HL-60/S4 (cell line): ENCODE results near the gene S100A13.

Source experiments
- in situ Hi-C: fragments of 300-500 bp; cut with MboI; formaldehyde crosslinking; loops from 2 replicates; pipeline ENCODE4 v1.14.3; 2022; ENCODE audit warnings: low sequenced_read_pairs

The S100A13 gene

GRCh38 chr1:153628638-153629342 lies 1.5 kb upstream of the S100A13 start:
- in situ Hi-C loops = loop anchor here (10.0 kb wide), 1 partner anchor 54 kb away; no protein-coding TSS in a partner anchor

DNA sequence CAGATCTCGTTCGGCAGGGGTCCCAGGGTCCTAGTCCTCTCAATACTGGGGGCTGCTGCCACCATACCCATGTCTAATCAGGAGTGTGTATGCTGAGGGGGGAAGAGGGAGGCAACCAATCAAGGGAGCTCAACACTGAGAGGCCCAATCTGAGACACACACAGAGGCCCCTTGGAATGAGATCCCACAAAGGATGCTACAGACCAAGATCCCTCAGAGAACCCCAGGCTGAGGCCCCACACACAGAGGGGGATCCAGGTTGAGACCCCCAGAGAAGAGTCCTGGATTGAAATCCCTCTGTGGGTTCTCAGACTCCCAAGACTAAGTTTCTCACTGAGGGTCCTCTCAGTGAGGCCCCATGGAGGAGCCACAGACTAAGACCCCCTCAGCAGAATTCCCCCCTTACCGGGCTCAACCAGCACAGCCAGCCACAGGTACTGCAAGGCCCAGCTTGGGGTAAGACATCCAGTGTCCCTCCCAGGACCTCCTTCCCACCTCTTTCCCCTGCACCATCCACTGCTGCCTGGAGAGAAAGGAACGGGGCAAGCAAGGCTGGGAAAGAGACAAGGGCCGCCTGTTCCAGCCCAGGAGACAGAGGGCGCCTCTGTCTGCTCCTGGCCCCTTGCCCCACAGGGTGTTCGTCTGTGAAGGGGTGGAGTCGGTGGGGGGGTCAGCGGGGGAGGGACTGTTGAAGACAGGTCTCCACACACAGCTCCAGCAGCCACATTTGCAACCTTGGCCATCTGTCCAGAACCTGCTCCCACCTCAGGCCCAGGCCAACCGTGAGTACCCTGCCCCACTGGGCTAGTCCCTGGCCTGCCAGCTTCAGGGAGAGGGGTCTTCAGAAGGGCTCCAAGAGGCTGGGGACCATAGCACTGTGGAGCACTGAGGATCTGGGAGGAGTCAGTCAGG lies 666 bp upstream of the S100A13 start, which contains the start of gene S100A1:
TSS of gene S100A1 (plus strand) at position 720 of the 912 bp plus-strand sequence. CDS start 2,088 bp downstream, outside the sequence.
- in situ Hi-C loops = loop anchor here (10.0 kb wide), 1 partner anchor 53 kb away; no protein-coding TSS in a partner anchor

GRCh38 chr1:153626477-153626903 lies 815 bp downstream of the S100A13 start:
- in situ Hi-C loops = loop anchor here (10.0 kb wide), 1 partner anchor 52 kb away; no protein-coding TSS in a partner anchor

- in situ Hi-C loops = loop anchor here (10.0 kb wide), 1 partner anchor 50 kb away; no protein-coding TSS in a partner anchor
Measured at GRCh38 chr1:153624965-153625611, 2.2 kb downstream of the S100A13 start.

- in situ Hi-C loops = loop anchor here (10.0 kb wide), 1 partner anchor 48 kb away; no protein-coding TSS in a partner anchor
Measured at GRCh38 chr1:153623101-153623500, 4.2 kb downstream of the S100A13 start.

- in situ Hi-C loops = no loop called here
Measured at GRCh38 chr1:153619171-153619570, 8.1 kb downstream of the S100A13 start.

DNA sequence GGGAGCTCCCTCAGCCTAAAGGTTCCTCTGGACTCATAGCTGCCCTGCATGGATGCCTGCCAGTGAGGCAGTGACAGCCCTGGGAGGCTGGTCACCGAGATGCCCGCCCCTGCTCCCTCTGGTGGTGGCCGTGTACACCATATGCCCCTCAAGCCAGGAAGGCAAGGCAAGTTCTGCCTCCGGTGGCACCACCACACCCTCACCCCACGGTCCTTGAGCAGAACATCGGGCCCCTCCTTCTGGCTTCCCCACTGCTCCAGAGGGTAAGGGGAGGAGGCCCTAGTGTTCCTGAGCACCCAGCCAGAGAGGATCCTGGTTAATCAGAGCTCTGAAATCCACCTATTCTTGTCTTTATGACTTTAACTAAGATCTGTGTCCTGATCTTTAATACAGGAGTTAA lies 9.6 kb downstream of the S100A13 start:
- in situ Hi-C loops = no loop called here

DNA sequence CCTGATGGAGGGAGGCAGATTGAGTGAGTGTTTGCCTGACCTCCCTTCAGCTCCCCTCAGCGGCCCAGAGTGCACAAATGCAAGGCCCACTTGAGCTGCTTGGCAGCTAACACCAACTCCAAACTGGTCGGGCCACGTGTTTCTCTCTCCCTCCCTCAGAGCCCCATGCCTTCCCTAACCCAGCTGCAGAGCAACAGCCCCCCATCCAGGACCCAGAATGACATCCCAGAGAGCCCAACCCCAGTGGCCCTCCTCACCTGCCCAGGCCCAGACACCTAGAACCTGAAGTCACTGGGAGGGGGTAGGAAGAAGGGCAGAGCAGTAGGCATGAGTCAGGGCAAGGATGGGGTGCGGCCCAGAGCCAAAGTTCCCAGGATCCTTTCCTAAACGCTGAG lies 10.4 kb downstream of the S100A13 start:
- in situ Hi-C loops = no loop called here

DNA sequence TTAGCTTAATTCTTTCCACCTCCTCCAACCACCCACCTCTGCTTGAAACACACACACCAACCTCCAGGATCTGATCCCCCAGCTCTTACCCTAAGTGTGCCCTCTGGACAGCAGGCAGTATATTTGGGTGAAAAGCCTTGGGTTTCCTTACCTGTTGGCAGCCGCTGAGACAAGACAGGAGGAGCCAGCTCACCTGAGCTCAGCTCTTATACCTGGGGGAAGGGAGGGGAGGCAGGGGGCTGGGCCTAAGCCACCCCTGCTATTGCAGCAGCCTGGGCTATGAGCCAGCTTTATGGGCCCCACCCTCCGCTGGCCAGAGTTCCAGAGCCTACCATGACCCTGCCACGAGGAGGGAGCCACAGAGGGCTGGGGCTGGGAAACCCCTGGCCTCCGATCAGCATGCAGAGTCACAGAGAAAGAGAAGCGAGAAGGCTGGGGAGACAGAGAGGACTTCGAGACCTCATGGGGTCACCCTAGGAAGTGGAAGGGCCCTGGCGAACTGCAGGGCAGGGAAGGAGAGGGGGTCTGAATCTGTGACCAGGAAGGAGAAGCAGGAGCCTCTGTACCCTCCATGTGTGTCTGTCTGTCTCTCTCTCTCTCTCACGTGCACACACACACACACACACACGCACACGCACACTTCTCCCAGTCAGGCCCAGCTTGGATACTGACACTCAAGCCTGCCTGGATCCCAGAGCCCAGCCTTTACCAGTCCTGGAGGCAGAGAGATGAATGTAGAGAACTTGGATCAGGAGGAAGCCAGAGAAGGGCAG lies 11.0 kb downstream of the S100A13 start, which contains the start of gene S100A14:
TSS of gene S100A14 (minus strand) at position 182 of the 773 bp plus-strand sequence. CDS start 467 bp downstream, outside the sequence.
- in situ Hi-C loops = no loop called here

GRCh38 chr1:153615406-153615805 lies 11.9 kb downstream of the S100A13 start:
- in situ Hi-C loops = no loop called here

GRCh38 chr1:153614906-153615305 lies 12.4 kb downstream of the S100A13 start:
- in situ Hi-C loops = no loop called here

DNA sequence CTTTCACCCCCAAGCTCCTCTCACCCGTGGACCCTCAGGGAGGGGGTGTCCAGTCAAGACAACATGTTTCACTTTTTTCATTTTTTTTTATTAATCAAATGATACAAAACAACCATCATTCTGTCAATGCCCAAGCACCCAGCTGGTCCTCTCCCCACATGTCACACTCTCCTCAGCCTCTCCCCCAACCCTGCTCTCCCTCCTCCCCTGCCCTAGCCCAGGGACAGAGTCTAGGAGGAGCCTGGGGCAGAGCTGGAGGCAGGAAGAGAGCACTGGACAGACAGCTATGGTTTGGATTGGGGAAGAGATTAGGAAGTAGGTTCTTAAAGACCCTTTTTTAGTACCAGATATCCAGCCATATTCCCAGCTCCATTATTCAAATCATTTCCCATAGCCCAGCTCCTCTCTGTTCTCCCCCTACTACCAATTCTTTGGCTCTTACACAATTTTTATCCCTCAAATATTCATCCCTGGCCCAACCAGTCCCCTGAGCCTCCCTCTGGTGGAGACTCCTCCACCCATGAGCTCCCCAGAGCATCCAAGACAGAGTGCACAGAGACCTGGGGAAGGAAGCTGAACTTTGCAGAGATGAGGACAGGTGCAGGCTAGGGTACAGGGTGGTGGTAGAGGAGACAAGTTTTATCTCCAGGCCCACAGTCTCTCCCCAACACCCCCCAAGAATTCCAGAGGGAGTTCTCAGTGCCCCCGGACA lies 13.0 kb downstream of the S100A13 start:
- in situ Hi-C loops = no loop called here

DNA sequence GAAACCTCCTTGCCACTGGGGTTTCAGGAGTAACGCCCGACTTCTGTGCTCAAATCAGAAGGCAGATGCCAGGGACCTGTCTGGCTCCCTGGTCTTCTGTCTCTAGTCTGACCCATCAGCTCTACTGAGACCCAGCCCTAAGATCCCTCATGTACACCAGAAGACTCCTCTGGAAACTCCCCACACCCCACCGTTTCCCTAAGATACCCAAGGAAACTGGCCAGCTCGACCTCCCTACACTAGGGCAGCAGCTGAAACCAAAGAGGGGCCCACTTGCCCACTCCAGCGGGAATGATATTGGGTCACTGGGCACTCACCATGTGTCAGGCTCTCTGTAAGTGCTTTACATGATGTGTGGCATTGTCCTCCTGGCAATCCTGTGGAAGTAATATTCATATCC lies 13.9 kb downstream of the S100A13 start:
- in situ Hi-C loops = no loop called here

DNA sequence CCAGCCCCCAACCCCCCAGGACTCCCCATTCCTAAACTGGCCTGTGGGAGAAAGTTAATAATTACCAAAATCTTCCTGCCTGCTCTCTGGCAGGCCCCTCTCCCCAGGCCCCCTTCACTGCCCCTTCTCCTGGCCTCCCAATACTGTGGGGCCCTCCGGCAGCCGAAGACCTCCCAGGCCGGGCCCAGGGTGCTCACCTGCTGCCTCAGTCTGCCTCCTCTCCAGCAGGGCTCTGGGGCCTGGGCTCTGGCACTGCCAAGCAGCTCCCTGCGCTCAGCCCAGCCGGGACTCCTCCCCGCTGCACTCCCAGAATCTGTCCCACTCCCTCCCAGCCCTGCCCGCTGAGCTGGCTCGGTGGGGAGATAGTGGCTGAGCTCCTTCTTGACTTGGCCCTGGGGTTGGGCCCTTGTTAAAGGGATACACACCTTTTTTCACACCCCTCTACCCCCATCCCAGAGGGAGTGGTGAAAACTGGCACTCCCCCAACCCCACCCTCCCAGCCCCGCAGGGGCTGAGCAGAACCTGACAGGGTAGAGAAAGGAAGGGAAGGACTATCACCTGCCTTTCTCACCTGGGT lies 14.5 kb downstream of the S100A13 start, which contains the start of gene S100A16:
TSS of gene S100A16 (minus strand) at position 383 of the 577 bp plus-strand sequence. CDS start 4,986 bp downstream, outside the sequence.
- in situ Hi-C loops = no loop called here

- in situ Hi-C loops = no loop called here
Measured at GRCh38 chr1:153612111-153612754, 15.1 kb downstream of the S100A13 start.

DNA sequence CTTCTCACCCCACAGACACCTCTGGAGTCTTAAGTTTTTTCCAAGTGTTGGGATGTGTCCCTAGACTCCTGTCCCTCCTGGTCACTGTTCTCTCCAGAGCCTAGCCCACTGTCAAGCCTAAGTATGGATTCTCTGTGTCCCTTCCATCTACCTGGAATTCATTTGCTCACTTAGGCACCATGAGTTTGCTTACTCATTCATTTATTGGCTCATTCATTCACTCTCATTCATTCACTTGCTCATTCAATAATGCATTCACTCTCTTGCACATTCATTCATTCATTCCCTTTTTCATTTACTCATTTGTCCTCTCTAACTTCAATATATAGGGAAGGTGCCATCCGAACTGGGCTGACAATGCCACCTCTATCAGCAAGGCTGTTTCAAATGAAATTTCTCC lies 15.9 kb downstream of the S100A13 start:
- in situ Hi-C loops = no loop called here

GRCh38 chr1:153610811-153611301 lies 16.4 kb downstream of the S100A13 start:
- in situ Hi-C loops = no loop called here

DNA sequence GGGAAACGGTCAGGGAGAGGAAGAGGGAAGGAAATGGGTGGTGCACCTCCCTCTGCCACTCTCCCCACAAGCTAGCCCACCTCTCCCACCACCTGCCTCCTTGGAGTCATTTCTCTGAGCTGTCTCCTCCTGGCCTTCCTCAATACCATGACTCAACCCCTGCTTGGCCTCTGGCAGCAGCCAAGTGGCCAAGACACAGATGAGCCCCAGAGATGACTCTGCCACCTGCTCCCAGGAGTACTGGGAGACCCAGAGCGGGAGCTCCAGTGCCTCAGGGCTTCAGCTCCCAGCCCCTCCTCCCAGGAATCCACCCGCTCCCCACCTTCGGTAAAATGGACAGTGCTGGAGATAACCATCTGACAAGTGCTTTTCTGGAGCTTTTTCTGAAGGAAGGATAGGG lies 17.0 kb downstream of the S100A13 start:
- in situ Hi-C loops = no loop called here
